K562 (cell line): ENCODE measurements around the gene BLOC1S4. TPM values are rescaled to one million over a fixed set of nuclear protein-coding genes. Genes with fewer than 3 reads are reported as not detected.

Experiments
- CBX8 ChIP-seq: fragments of 200-600 bp; sonication (generic); IDR thresholded peaks from 2 replicates; pipeline ENCODE4 v1.6.1; 2012; ENCODE audit warnings: borderline replicate concordance, mixed run types, low read depth, mild to moderate bottlenecking, moderate library complexity, mixed read lengths, low read length, control low read depth, inconsistent platforms; ENCODE audit not compliant: poor library complexity, severe bottlenecking; ENCODE audit errors: extremely low read depth
- DIDO1 ChIP-seq: fragments of 450-650 bp; IDR thresholded peaks from 2 replicates; pipeline ENCODE4 v1.6.1; 2016; ENCODE audit warnings: low read depth, missing biosample characterization, missing genetic modification characterization
- DNMT1 ChIP-seq: fragments of 450-650 bp; IDR thresholded peaks from 2 replicates; pipeline ENCODE4 v1.6.1; 2016; ENCODE audit warnings: antibody characterized with exemption, mild to moderate bottlenecking
- FOXP1 ChIP-seq: sonication (generic); formaldehyde crosslinking; IDR thresholded peaks from 2 replicates; pipeline ENCODE4 v1.8.0; 2022; ENCODE audit warnings: mild to moderate bottlenecking, missing genetic modification reagents
- GTF2F1 ChIP-seq: IDR thresholded peaks from 2 replicates; pipeline ENCODE4 v1.6.1; 2011; ENCODE audit warnings: low read depth, low read length, improper control_type of control experiment
- ID3 ChIP-seq, 2 experiments: fragments of 250-450 bp in 1 of 2; fragments of 450-650 bp in 1 of 2; sonication (Bioruptor Pico) in 1 of 2; IDR thresholded peaks; 2 replicates each; pipeline versions ENCODE4 v1.6.1 to v1.8.0; 2016 to 2021; ENCODE audit warnings: mild to moderate bottlenecking in 2 of 2, moderate library complexity in 2 of 2, missing compliant biosample characterization in 1 of 2, missing genetic modification characterization in 1 of 2
- JUN ChIP-seq, 2 experiments: sonication (generic) in 1 of 2; formaldehyde crosslinking in 1 of 2; IDR thresholded peaks; 2 replicates each; pipeline versions ENCODE4 v1.6.1 to v1.8.0; 2012 to 2022; ENCODE audit warnings: borderline replicate concordance in 2 of 2, mild to moderate bottlenecking in 2 of 2, improper control_type of control experiment in 1 of 2, low read depth in 1 of 2, low read length in 1 of 2, missing genetic modification reagents in 1 of 2
- KAT7 ChIP-seq: sonication (generic); formaldehyde crosslinking; IDR thresholded peaks from 2 replicates; pipeline ENCODE4 v1.8.0; 2022; ENCODE audit warnings: missing genetic modification reagents, mild to moderate bottlenecking, borderline replicate concordance
- KDM2B ChIP-seq: fragments of 250-450 bp; sonication (Bioruptor Pico); IDR thresholded peaks from 2 replicates; pipeline ENCODE4 v1.8.0; 2021; ENCODE audit warnings: mild to moderate bottlenecking, moderate library complexity
- KDM5B ChIP-seq: fragments of 200-600 bp; sonication (generic); IDR thresholded peaks from 2 replicates; pipeline ENCODE4 v1.6.1; 2012; ENCODE audit warnings: low read depth, mild to moderate bottlenecking, moderate library complexity, low read length, control low read depth, inconsistent platforms; ENCODE audit not compliant: insufficient replicate concordance
- MEIS2 ChIP-seq: fragments of 450-650 bp; IDR thresholded peaks from 2 replicates; pipeline ENCODE4 v1.6.1; 2014; ENCODE audit warnings: mild to moderate bottlenecking; ENCODE audit not compliant: partially characterized antibody
- NBN ChIP-seq: fragments of 450-650 bp; IDR thresholded peaks from 2 replicates; pipeline ENCODE4 v1.6.1; 2016; ENCODE audit warnings: low read depth, mild to moderate bottlenecking
- NFRKB ChIP-seq: fragments of 450-650 bp; IDR thresholded peaks from 2 replicates; pipeline ENCODE4 v1.6.1; 2016; ENCODE audit warnings: low read depth
- RBFOX2 ChIP-seq: fragments of 200-400 bp; formaldehyde crosslinking; IDR thresholded peaks from 2 replicates; pipeline ENCODE4 v1.6.1; 2017; ENCODE audit warnings: low read depth, mild to moderate bottlenecking, low read length, moderate library complexity
- RBM14 ChIP-seq: fragments of 200-400 bp; formaldehyde crosslinking; IDR thresholded peaks from 2 replicates; pipeline ENCODE4 v1.6.1; 2018; ENCODE audit warnings: low read depth, mild to moderate bottlenecking, low read length, moderate library complexity, borderline replicate concordance; ENCODE audit not compliant: insufficient read depth
- SPI1 ChIP-seq: IDR thresholded peaks from 2 replicates; pipeline ENCODE4 v1.6.1; 2011; ENCODE audit warnings: low read depth, low read length, control low read depth, borderline replicate concordance
- TAF9B ChIP-seq: fragments of 450-650 bp; IDR thresholded peaks from 2 replicates; pipeline ENCODE4 v1.6.1; 2018; ENCODE audit warnings: mild to moderate bottlenecking; ENCODE audit not compliant: partially characterized antibody
- ZNF184 ChIP-seq: sonication (generic); formaldehyde crosslinking; IDR thresholded peaks from 2 replicates; pipeline ENCODE4 v1.5.0; 2020; ENCODE audit warnings: missing genetic modification reagents
- ZNF280A ChIP-seq: fragments of 450-650 bp; IDR thresholded peaks from 2 replicates; pipeline ENCODE4 v1.6.1; 2018; ENCODE audit warnings: mild to moderate bottlenecking, low read depth; ENCODE audit not compliant: partially characterized antibody
- ZSCAN32 ChIP-seq: fragments of 450-650 bp; formaldehyde crosslinking; IDR thresholded peaks from 2 replicates; pipeline ENCODE4 v1.4.0; 2020; ENCODE audit warnings: mild to moderate bottlenecking, moderate library complexity
- polyA plus RNA-seq, 8 experiments: library from polyadenylated mRNA; depleted of rRNA in 4 of 8; stranded (reverse) in 5 of 8; unstranded in 3 of 8; fragments of >200 nt; fragmentation: Nextera tagmentation in 2 of 8; fragmentation: Illumina TruSeq in 1 of 8; extraction: Ambion mirVana in 2 of 8; extraction: Trizol in 1 of 8; gene quantifications; 2 replicates each; pipeline versions ENCODE4 v1.2.1 to v1.2.3, GENCODE V29; 2011 to 2014; ENCODE audit warnings: inconsistent platforms in 1 of 8, missing spikeins in 1 of 8
- total RNA-seq, 7 experiments: library from RNA; depleted of rRNA in 6 of 7; stranded (reverse); fragments of >200 nt in 6 of 7; fragmentation: Illumina TruSeq in 2 of 7; extraction: Trizol in 2 of 7; gene quantifications; 2 replicates each; pipeline versions ENCODE4 v1.2.1 to v1.2.3, GENCODE V29; 2011 to 2021; ENCODE audit warnings: low replicate concordance in 1 of 7
- TF ChIP-seq, protein P1 (sequence below): fragments of 450-650 bp; formaldehyde crosslinking; conservative IDR thresholded peaks from 2 replicates; pipeline ENCODE4 v1.4.0; 2022; ENCODE audit warnings: mild to moderate bottlenecking, missing genetic modification characterization
- TF ChIP-seq, protein P2 (sequence below): fragments of 250-450 bp; sonication (Bioruptor Pico); IDR thresholded peaks from 2 replicates; pipeline ENCODE4 v1.8.0; 2021; ENCODE audit warnings: mild to moderate bottlenecking, moderate library complexity

The BLOC1S4 gene
- total and polyA plus RNA-seq, 9 of the 15 experiments (the other 6 are each of a cell fraction or from before 2014, with no cell fraction given): 3.1 to 31.6 (median 11.2) TPM

DNA sequence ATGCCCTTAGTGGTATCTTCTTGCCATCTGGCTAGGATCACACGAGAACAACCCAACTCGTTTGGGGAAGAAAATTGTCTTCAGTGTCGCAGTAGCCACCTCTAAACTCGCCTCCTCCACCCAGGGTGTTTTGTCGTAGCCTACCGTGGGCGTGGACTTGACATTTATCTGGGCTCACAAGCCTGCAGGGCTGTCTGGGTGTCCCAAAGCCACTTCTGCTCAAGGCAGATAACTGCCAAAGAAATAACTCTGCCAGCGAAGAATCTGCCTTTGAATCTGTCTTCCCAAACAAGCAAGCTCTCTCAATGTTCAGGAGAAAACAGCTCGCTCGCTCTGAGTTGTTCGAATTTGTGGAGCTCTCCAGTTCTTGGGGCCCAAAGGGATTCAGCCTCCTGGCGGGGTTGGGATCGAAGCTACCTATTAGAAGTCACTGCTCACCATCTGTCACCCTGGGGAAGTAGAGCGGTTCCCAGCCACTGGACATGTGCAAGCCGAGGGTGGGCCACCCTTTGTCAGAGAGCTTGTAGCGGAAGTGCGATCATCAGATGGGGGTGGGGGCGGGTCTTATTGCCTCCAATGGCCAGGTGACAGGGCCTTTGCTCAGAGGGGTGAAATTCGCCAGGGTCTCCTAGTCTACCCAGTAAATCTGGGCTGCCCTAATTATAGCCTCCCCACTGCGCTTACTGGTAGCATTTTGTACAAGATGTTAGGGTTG is 14.8 kb downstream of the BLOC1S4 start (continued):
- no peak for TF ChIP-seq RBM14
- no peak for TF ChIP-seq ZNF280A
- no peak for TF ChIP-seq ID3 (CRISPR knock-in tag; IDR thresholded peaks at IDR 0.05)
- TF ChIP-seq ID3 (tag; IDR thresholded peaks at IDR 0.05): peak; percentile 27; the same call in 1 of the 2 replicates
- peak; percentile 82 for TF ChIP-seq SPI1
- no peak for TF ChIP-seq CBX8
- TF ChIP-seq DIDO1 (tag): no peak
- TF ChIP-seq TAF9B: peak; percentile 41
- TF ChIP-seq GTF2F1: no peak
- TF ChIP-seq MEIS2: peak; percentile 93
- TF ChIP-seq KDM5B: peak; percentile 70
- TF ChIP-seq NFRKB: no peak
- 0 out of 2 replicates have a peak, but pooled peaks have one; percentile 48 for TF ChIP-seq KAT7 (CRISPR knock-in tag)
- no peak for TF ChIP-seq KDM2B (CRISPR knock-in tag)
- TF ChIP-seq ZSCAN32 (CRISPR knock-in tag): no peak
- TF ChIP-seq, protein P1, sequence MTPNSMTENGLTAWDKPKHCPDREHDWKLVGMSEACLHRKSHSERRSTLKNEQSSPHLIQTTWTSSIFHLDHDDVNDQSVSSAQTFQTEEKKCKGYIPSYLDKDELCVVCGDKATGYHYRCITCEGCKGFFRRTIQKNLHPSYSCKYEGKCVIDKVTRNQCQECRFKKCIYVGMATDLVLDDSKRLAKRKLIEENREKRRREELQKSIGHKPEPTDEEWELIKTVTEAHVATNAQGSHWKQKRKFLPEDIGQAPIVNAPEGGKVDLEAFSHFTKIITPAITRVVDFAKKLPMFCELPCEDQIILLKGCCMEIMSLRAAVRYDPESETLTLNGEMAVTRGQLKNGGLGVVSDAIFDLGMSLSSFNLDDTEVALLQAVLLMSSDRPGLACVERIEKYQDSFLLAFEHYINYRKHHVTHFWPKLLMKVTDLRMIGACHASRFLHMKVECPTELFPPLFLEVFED (CRISPR knock-in tag): no peak
- TF ChIP-seq FOXP1 (CRISPR knock-in tag): peak; percentile 20; the same call in 1 of the 2 replicates
- TF ChIP-seq, protein P2, sequence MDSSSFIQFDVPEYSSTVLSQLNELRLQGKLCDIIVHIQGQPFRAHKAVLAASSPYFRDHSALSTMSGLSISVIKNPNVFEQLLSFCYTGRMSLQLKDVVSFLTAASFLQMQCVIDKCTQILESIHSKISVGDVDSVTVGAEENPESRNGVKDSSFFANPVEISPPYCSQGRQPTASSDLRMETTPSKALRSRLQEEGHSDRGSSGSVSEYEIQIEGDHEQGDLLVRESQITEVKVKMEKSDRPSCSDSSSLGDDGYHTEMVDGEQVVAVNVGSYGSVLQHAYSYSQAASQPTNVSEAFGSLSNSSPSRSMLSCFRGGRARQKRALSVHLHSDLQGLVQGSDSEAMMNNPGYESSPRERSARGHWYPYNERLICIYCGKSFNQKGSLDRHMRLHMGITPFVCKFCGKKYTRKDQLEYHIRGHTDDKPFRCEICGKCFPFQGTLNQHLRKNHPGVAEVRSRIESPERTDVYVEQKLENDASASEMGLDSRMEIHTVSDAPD (CRISPR knock-in tag): no peak
- no peak for TF ChIP-seq DNMT1
- TF ChIP-seq ZNF184 (CRISPR knock-in tag): no peak
- TF ChIP-seq RBFOX2: peak; percentile 75
- peak; percentile 5 for TF ChIP-seq JUN (IDR thresholded peaks at IDR 0.05; ENCODE audit: borderline replicate concordance, low read depth, low read length)
- no peak for TF ChIP-seq JUN (CRISPR knock-in tag; IDR thresholded peaks at IDR 0.05; ENCODE audit: borderline replicate concordance)
- peak; percentile 89 for TF ChIP-seq NBN
